ENCODE data around the gene EFNA5. TPM values are rescaled to one million over a fixed set of nuclear protein-coding genes. Genes with fewer than 3 reads are reported as not detected.

The EFNA5 gene
- total RNA-seq, 1 experiment from 2014 or later = 0.54 TPM

- peak; percentile 52 for DNase-seq (ENCODE audit: low spot score)
- in situ Hi-C loops (cut with HindIII; ENCODE audit: low sequenced_read_pairs) = no loop called here
These were observed 17.7 kb downstream of the EFNA5 start for GRCh38 chr5:107652839-107653607.

DNA sequence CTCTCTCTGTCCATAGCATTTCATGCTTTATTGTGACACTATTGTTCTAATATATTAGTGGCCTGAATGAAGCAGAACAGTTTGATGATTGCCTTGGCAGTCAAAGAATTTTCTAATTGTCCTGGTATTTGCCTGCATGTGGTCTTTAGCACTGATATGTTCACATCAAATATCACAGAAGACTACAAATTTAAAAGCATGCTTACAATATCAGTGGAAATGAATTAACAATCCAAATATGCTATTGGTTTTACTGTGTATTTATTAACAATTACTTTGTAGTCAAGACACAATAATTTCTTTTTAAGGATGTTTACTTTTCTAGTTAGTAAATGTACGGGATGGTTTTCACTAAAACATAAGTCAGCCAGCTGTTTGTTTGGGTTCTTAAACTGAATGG lies 18.3 kb downstream of the EFNA5 start:
- in situ Hi-C loops (cut with HindIII; ENCODE audit: low sequenced_read_pairs) = no loop called here
- no peak for DNase-seq (ENCODE audit: low spot score)

- no peak for DNase-seq (ENCODE audit: low spot score)
- in situ Hi-C loops (cut with HindIII; ENCODE audit: low sequenced_read_pairs) = no loop called here
These were observed 19.4 kb downstream of the EFNA5 start for GRCh38 chr5:107651325-107651724.

- DNase-seq (ENCODE audit: low spot score) = no peak
- in situ Hi-C loops (cut with HindIII; ENCODE audit: low sequenced_read_pairs) = no loop called here
These were observed 24.3 kb downstream of the EFNA5 start for GRCh38 chr5:107646418-107646817.

DNA sequence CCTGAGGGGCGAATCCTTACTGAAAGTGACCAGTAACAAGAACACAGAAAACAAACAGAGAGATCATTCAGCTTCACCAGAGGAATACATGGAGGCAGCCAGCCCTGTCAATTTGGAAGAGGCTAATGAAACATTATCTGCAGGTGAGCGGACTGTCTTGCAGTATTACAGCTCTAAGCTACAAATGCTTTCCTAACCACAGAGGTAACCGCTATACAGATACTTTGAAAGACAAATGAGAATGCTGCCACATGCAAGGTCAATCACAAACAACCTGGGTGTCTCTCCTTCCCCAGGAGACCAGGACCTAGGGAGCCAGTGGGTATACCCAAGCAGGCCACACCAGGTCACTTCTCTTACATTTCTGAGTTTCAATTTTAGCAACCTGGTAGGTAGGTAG lies 30.2 kb downstream of the EFNA5 start:
- in situ Hi-C loops (cut with HindIII; ENCODE audit: low sequenced_read_pairs) = no loop called here
- DNase-seq (ENCODE audit: low spot score) = no peak

DNA sequence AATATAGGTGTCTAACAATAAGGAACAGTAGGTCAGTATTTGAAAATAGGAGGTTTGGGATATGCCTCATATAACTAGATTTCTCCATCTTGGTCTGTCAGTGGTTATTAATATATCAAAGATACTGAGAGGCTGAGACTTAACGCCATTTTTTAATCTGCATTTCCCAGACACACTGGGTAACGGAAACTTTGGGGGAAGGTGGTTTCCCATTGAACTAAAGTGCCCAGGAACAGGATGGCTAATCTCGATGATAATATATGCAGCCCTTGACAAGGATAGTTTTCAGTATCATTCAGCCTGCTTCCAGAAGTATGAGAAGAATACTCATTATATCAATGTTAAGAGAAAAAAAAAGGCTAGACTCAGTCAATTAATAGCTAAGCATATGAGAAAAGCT lies 30.7 kb downstream of the EFNA5 start:
- in situ Hi-C loops (cut with HindIII; ENCODE audit: low sequenced_read_pairs) = no loop called here

GRCh38 chr5:107636555-107636954 lies 34.2 kb downstream of the EFNA5 start:
- in situ Hi-C loops (cut with HindIII; ENCODE audit: low sequenced_read_pairs) = no loop called here
- DNase-seq (ENCODE audit: low spot score) = no peak

More for the DNA sequence above, 30.7 kb downstream of the EFNA5 start:
- no peak for DNase-seq (ENCODE audit: low spot score)

GRCh38 chr5:107636068-107636467 lies 34.7 kb downstream of the EFNA5 start:
- DNase-seq (ENCODE audit: low spot score) = no peak
- in situ Hi-C loops (cut with HindIII; ENCODE audit: low sequenced_read_pairs) = no loop called here

DNA sequence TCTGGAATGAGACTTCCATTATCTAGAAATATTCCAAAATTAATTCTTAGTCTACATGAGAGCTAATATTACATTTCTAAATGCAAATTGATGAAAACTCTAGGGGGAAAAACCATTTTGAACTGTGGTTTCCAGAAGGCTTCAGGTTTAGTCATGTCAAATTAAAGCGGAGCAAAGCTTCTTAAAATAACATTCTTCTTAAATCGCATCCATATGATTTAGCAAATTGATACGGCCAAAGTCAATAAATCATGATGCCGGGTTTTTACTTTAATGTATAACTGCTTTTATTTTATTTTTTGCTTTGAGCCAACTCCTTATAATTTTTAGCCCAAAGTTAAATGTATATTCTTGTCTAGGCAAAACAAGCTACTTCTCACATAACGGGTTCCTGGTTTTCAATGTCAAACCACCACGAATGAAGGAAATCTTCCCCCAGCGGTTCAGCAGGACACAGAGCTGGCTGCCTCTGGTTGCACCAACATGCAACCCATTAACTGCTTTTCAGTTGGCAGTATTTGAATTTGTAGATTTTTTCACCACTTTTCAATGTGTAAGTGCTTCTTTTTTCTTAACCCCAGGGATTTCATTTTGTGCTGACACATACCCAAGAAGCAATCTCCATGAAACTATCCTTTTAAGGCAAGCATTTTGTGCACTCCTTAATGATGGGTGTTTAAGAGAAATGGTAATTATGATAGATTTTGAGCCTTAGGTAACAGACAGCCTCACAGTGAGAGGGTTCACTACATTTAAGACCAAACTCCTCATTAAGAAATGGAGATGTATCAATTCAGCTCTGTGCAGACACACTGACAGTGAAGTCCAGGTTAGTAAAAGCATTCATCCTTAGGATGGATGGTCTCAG lies 35.5 kb downstream of the EFNA5 start:
- in situ Hi-C loops (cut with HindIII; ENCODE audit: low sequenced_read_pairs) = no loop called here
- DNase-seq (ENCODE audit: low spot score) = no peak

DNA sequence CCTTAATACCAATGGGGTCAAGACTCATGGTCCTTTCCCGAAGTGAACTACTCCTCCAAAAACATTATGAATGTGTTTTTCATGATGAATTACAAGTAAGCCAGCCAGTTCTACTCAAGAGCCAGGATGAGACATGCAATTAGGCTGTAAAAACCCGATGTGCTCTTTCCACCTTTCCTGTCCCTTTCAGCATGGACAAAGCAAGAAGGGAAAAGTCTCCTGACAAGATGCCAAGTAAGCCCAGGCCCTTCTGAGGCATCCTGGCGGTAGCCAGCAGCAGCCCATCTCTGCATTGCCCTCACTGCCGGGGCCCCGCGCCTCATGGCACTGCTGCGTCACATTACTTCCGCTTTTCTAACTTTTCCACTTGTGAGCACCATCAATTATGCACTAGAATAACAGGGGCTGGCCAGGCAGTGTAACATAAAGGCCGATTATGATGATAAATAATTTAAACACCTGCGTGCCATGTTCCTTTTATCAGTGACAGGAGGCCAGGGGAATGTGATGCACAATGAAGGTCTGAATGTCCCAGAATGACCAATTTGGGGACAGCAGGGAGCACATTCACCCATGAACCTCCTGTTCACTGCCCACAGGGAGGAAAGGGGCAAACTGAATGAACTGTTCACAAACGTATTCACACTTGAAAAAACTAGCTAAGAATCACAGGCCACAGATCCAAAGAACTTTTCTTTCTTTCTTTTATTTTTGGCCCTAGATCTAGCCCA lies 37.4 kb downstream of the EFNA5 start:
- in situ Hi-C loops (cut with HindIII; ENCODE audit: low sequenced_read_pairs) = no loop called here
- DNase-seq (ENCODE audit: low spot score) = no peak

- in situ Hi-C loops (cut with HindIII; ENCODE audit: low sequenced_read_pairs) = no loop called here
- no peak for DNase-seq (ENCODE audit: low spot score)
These were observed 38.9 kb downstream of the EFNA5 start for GRCh38 chr5:107631805-107632362.

- no peak for DNase-seq (ENCODE audit: low spot score)
- in situ Hi-C loops (cut with HindIII; ENCODE audit: low sequenced_read_pairs) = no loop called here
These were observed 40.6 kb downstream of the EFNA5 start for GRCh38 chr5:107630184-107630583.

DNA sequence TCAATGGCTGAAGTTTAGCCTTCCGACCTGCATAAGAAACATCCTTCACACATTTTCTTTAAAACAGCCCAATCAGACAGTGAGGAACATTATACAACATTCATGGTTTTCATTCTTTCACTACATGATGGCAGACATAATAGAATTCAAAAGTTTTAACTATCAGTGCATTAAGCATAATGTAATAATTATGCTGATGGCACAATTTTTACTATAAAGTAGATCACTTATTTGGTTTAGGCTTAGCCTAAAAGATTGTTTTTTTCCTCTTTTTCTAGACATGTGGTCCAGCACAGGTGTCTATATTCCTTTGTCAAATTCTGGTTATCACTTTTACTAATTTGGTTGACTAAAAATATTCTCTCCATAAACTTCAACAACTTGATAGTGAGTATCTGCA lies 46.5 kb downstream of the EFNA5 start:
- DNase-seq (ENCODE audit: low spot score) = no peak
- in situ Hi-C loops (cut with HindIII; ENCODE audit: low sequenced_read_pairs) = no loop called here

GRCh38 chr5:107621089-107621488 lies 49.6 kb downstream of the EFNA5 start:
- in situ Hi-C loops (cut with HindIII; ENCODE audit: low sequenced_read_pairs) = no loop called here
- no peak for DNase-seq (ENCODE audit: low spot score)

DNA sequence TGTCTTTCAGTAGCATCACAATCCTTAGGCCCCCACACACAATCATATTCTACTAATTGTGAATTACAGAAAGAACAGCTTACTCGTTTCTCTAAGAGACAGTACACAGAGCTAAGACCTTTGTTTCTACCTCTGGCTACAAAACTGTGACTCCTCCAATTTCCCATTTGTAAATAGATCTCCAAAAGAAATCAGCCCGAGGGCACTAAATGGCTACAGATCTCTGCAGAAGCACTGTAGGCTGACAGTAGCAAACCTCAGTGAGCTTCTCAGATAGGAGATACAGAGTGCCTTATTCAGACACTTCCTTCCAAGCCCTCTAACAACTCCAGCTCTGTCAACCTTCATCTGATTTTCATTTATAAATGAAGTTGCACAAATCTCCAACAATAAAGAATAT lies 51.0 kb downstream of the EFNA5 start:
- DNase-seq (ENCODE audit: low spot score) = no peak
- in situ Hi-C loops (cut with HindIII; ENCODE audit: low sequenced_read_pairs) = no loop called here

DNA sequence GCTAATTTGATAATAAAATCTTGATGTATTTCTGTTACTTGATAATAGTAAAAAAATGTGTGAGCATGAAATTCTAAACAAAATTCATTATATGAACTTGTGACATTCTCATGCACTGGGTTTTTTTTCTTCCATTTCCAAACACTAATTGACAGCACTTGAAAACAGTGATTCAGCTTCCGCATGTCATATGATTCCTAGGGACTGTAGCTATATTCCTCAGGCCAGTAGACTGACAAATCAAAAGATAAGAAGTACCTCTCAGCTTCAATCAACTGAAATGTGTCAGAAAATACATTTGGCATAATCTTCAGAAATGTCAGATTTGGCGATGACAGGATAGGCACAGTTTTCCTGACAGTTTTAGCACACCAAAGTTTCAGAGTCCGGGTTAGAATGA lies 52.5 kb downstream of the EFNA5 start:
- DNase-seq (ENCODE audit: low spot score) = no peak
- in situ Hi-C loops (cut with HindIII; ENCODE audit: low sequenced_read_pairs) = no loop called here

GRCh38 chr5:107617052-107617451 lies 53.7 kb downstream of the EFNA5 start:
- DNase-seq (ENCODE audit: low spot score) = no peak
- in situ Hi-C loops (cut with HindIII; ENCODE audit: low sequenced_read_pairs) = no loop called here

DNA sequence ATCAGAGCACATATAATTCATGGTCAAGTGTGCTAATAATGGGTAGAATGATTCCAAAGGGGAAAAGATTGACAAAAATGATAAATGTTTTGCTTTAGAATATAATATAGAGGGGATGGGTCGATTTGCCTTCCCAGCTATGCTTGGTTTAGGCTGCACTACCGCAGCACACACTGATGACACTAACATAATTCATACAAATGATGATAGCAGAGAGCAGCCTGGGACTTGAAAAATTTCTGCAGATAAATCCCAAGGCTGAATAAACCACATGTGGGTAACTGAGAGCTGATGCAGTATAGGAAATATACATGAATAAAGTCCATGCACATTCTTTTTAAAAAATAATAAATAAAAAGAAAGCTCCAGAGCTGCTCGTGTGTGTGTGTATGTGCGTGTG lies 54.5 kb downstream of the EFNA5 start:
- DNase-seq (ENCODE audit: low spot score) = peak; percentile 25
- in situ Hi-C loops (cut with HindIII; ENCODE audit: low sequenced_read_pairs) = no loop called here

DNA sequence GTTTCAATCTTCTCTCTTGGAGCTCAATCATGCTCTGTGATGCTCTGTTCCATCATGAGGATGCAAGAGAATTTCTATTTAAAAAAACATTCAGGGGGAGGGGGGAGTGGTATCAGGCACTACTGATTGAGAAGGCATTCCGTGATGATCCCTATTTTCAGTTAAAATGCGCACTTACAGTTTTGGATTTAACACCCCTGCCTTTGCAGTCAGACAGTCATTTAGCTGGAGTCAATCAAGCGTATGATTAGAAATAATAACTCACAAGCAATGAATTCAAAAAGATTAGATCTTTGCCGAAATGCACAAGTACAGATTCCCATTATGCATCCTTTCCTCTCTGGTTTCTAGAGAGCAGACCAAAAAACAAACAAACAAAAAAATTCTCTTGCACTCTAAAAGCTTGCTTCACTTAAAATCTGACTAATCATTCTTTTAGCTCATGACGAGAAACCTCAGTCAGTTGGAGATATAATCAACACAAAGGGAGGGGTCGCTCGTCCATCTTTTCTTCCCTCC lies 55.4 kb downstream of the EFNA5 start:
- in situ Hi-C loops (cut with HindIII; ENCODE audit: low sequenced_read_pairs) = no loop called here
- DNase-seq (ENCODE audit: low spot score) = peak; percentile 28

Measured in G401 (cell line).